Measurements from ENCODE around the gene PRSS38. TPM values are rescaled to one million over a fixed set of nuclear protein-coding genes. Genes with fewer than 3 reads are reported as not detected.

The PRSS38 gene
- total and polyA plus RNA-seq, 4 donors, result not detected

DNA sequence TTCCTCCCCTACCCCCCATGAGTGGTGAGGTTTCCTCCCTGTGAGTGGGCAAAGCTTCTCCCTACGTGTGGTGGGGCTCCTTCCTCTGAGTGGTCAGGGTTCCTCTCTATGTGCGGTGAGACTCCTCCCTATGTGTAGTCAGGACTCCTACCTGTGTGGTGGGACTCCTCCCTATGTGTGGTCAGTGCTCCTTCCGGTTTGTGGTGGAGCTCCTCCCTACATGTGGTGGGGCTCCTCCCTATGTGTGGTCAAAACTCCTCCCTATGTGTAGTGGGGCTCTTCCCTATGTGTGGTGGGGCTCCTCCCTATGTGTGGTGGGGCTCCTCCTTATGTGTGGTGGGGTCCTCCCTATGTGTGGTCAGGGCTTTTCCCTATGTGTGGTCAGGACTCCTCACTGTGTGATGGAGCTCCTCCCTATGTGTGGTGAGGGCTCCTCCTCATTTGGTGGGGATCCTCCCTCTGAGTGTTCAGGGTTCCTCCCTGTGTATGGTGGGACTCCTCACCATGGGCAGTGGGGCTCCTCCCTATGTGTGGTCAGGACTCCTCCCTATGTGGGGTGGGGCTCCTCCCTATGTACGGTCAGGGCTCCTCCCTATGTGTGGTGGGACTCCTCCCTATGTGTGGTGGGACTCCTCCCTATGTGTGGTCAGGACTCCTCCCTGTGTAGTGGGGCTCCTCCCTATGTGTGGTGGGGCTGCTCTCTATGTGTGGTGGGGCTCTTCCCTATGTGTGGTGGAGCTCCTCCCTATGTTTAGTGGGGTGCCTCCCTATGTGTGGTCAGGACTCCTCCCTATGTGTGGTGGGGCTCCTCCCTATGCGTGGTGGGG is 29.1 kb downstream of the PRSS38 start:
- no peak for TF ChIP-seq CTCF (IDR thresholded peaks at IDR 0.05; ENCODE audit: control extremely low read depth, extremely low read depth)
- no peak for ATAC-seq (ENCODE audit: insufficient read depth, low FRiP score)
- no peak overlapping the region for H3K27ac ChIP-seq (ENCODE audit: low read depth in 1 of 2, low read length in 1 of 2)
- no peaks in the 10 kb centered on the region for H3K4me1 ChIP-seq (ENCODE audit: control insufficient read depth in 5 of 5, insufficient read depth in 5 of 5, low read length in 5 of 5)
- H3K9ac ChIP-seq (ENCODE audit: insufficient read depth in 1 of 2, low read length in 2 of 2), result no peak overlapping the region
- no peak for DNase-seq
- no peaks in the 10 kb centered on the region for H3K27me3 ChIP-seq (ENCODE audit: control insufficient read depth in 3 of 3, insufficient read depth in 3 of 3, low read length in 2 of 3)
- H3K4me3 ChIP-seq, result no peak overlapping the region
- 68 to 77% methylated on average over 5 of the region's 5 CpGs for WGBS, 2 donors
- peaks cover 0 to 7% (median 5%) of the 10 kb centered on the region in 4 donors for H3K9me3 ChIP-seq (ENCODE audit: control insufficient read depth in 4 of 4, insufficient read depth in 3 of 4, low read length in 3 of 4)
- no peaks in the 10 kb centered on the region for H3K36me3 ChIP-seq (ENCODE audit: control insufficient read depth in 4 of 4, insufficient read depth in 4 of 4, low read length in 4 of 4)

DNA sequence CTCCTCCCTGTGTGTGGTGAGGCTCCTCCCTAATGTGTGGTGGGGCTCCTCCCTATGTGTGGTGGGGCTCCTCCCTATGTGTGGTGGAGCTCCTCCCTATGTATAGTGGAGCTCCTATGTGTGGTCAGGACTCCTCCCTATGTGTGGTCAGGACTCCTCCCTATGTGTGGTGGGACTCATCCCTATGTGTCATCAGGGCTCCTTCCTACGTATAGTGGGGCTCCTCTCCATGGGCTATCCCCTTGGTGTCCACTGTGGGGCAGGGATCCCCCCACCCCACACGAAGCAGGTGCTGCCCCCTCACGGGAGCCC is 29.6 kb downstream of the PRSS38 start:
- DNase-seq (no peak), ATAC-seq (ENCODE audit: insufficient read depth, low FRiP score) (no peak)
- Histone ChIP-seq H3K4me1 (ENCODE audit: control insufficient read depth in 5 of 5, insufficient read depth in 5 of 5, low read length in 5 of 5) (no peaks in the 10 kb centered on the region), H3K27ac (ENCODE audit: low read depth in 1 of 2, low read length in 1 of 2) (no peak overlapping the region), H3K9ac (ENCODE audit: insufficient read depth in 1 of 2, low read length in 2 of 2) (no peak overlapping the region), H3K4me3 (no peak overlapping the region), H3K36me3 (ENCODE audit: control insufficient read depth in 4 of 4, insufficient read depth in 4 of 4, low read length in 4 of 4) (no peaks in the 10 kb centered on the region), H3K27me3 (ENCODE audit: control insufficient read depth in 3 of 3, insufficient read depth in 3 of 3, low read length in 2 of 3) (no peaks in the 10 kb centered on the region), H3K9me3 (ENCODE audit: control insufficient read depth in 4 of 4, insufficient read depth in 3 of 4, low read length in 3 of 4) (peaks cover 0 to 7% (median 5%) of the 10 kb centered on the region in 4 donors)
- TF ChIP-seq CTCF (IDR thresholded peaks at IDR 0.05; ENCODE audit: control extremely low read depth, extremely low read depth), result no peak
- 82 to 86% methylated on average over 3 of the region's 3 CpGs for WGBS, 2 donors

GRCh38 chr1:227845519-227845918 is 30.0 kb downstream of the PRSS38 start:
- no peak overlapping the region for H3K27ac ChIP-seq (ENCODE audit: low read depth in 1 of 2, low read length in 1 of 2)
- H3K27me3 ChIP-seq (ENCODE audit: control insufficient read depth in 3 of 3, insufficient read depth in 3 of 3, low read length in 2 of 3), result no peaks in the 10 kb centered on the region
- ATAC-seq (ENCODE audit: insufficient read depth, low FRiP score) (no peak), DNase-seq (no peak)
- H3K9me3 ChIP-seq (ENCODE audit: control insufficient read depth in 4 of 4, insufficient read depth in 3 of 4, low read length in 3 of 4), result peaks cover 0 to 7% (median 5%) of the 10 kb centered on the region in 4 donors
- H3K9ac ChIP-seq (ENCODE audit: insufficient read depth in 1 of 2, low read length in 2 of 2), result no peak overlapping the region
- no peaks in the 10 kb centered on the region for H3K4me1 ChIP-seq (ENCODE audit: control insufficient read depth in 5 of 5, insufficient read depth in 5 of 5, low read length in 5 of 5)
- H3K36me3 ChIP-seq (ENCODE audit: control insufficient read depth in 4 of 4, insufficient read depth in 4 of 4, low read length in 4 of 4), result no peaks in the 10 kb centered on the region
- H3K4me3 ChIP-seq, result no peak overlapping the region
- TF ChIP-seq CTCF (IDR thresholded peaks at IDR 0.05; ENCODE audit: control extremely low read depth, extremely low read depth), result no peak
- 93 to 98% methylated on average over 7 of the region's 7 CpGs for WGBS, 2 donors

Data from lung (tissue), 12 donors.